GM19240 (cell line): ENCODE data around the gene GATC.
"Not testable (repeated sequence)": the region's sequence is repeated elsewhere in the genome, so short reads cannot be mapped to it uniquely, and the experiment has no call there.

ENCODE experiments used
- DNase-seq: peaks from one replicate; pipeline ENCODE4 v3.0.0; 2011; ENCODE audit warnings: low spot score; ENCODE audit not compliant: insufficient read length

GATC gene

GRCh38 chr12:120437735-120438494 is 8.3 kb upstream of the GATC start, which contains the start of gene COX6A1:
TSS of gene COX6A1 (plus strand) at chr12:120438113. CDS start at chr12:120438127, 14 bp downstream.
- DNase-seq, result peak; percentile 97

GRCh38 chr12:120438495-120439198 is 7.6 kb upstream of the GATC start:
- DNase-seq, result no peak

GRCh38 chr12:120439646-120440247 is 6.5 kb upstream of the GATC start:
- peak; percentile 56 for DNase-seq

- DNase-seq, result no peak
Measured at GRCh38 chr12:120444676-120445075, 1.6 kb upstream of the GATC start.

- DNase-seq, result not testable (repeated sequence)
Measured at GRCh38 chr12:120446844-120447178, 567 bp downstream of the GATC start.

- no peak for DNase-seq
Measured at GRCh38 chr12:120447992-120448391, 1.7 kb downstream of the GATC start.

GRCh38 chr12:120452524-120452923 is 6.3 kb downstream of the GATC start:
- DNase-seq, result not testable (repeated sequence)

GRCh38 chr12:120453060-120453750 is 7.0 kb downstream of the GATC start:
- DNase-seq, result no peak

GRCh38 chr12:120453977-120454376 is 7.7 kb downstream of the GATC start:
- no peak for DNase-seq

- no peak for DNase-seq
Measured at GRCh38 chr12:120455302-120455701, 9.1 kb downstream of the GATC start.

- DNase-seq, result no peak
Measured at GRCh38 chr12:120457133-120457532, 10.9 kb downstream of the GATC start.

GRCh38 chr12:120460157-120460556 is 13.9 kb downstream of the GATC start:
- DNase-seq, result no peak

- no peak for DNase-seq
Measured at GRCh38 chr12:120462099-120462640, 15.9 kb downstream of the GATC start.

GRCh38 chr12:120463712-120464111 is 17.5 kb downstream of the GATC start:
- DNase-seq, result no peak

- DNase-seq, result no peak
Measured at GRCh38 chr12:120465756-120466155, 19.5 kb downstream of the GATC start.

GRCh38 chr12:120466560-120467315 is 20.5 kb downstream of the GATC start:
- DNase-seq, result no peak

- DNase-seq, result no peak
Measured at GRCh38 chr12:120467439-120467838, 21.2 kb downstream of the GATC start.

GRCh38 chr12:120468325-120468820 is 22.1 kb downstream of the GATC start:
- DNase-seq, result no peak

GRCh38 chr12:120468821-120469449 is 22.7 kb downstream of the GATC start:
- no peak for DNase-seq
